ENCODE results near the gene RHAG. TPM values are rescaled to one million over a fixed set of nuclear protein-coding genes. Genes with fewer than 3 reads are reported as not detected.
"Not testable (repeated sequence)": the region's sequence is repeated elsewhere in the genome, so short reads cannot be mapped to it uniquely, and the experiment has no call there.

RHAG gene
- total RNA-seq, 1 experiment from 2014 or later: not detected

GRCh38 chr6:49609285-49609684 lies 27.4 kb downstream of the RHAG start:
- Mint-ChIP-seq H3K4me3 (ENCODE audit: low read depth, unreplicated experiment) (no peak overlapping the region), H3K9me3 (ENCODE audit: low read depth, unreplicated experiment) (no peaks in the 10 kb centered on the region), H3K27me3 (ENCODE audit: unreplicated experiment) (no peaks in the 10 kb centered on the region), H3K36me3 (ENCODE audit: insufficient read depth, unreplicated experiment) (no peaks in the 10 kb centered on the region), H3K27ac (ENCODE audit: unreplicated experiment) (no peak overlapping the region), H3K4me1 (ENCODE audit: low read depth, unreplicated experiment) (peaks cover 11% of the 10 kb centered on the region)
- intact Hi-C loops (cut with micrococcal nuclease; ENCODE audit: unreplicated experiment): loop anchor here (5.0 kb wide), 1 partner anchor 147 kb away; the partner anchor contains the start of genes CENPQ and MMUT
- no peak for DNase-seq
- CTCF ChIA-PET: interaction anchor here (5.1 kb wide), 1 partner anchor 77 kb away, joined by 26 read pairs; no protein-coding TSS in a partner anchor
- no TSS peak for BruUV-seq (replicated peaks)
- TF ChIP-seq CTCF (IDR thresholded peaks at IDR 0.05; ENCODE audit: unreplicated experiment): no peak

- not testable (repeated sequence) for H3K9me3 Mint-ChIP-seq (ENCODE audit: low read depth, unreplicated experiment); H3K27ac Mint-ChIP-seq (ENCODE audit: unreplicated experiment); H3K4me3 Mint-ChIP-seq (ENCODE audit: low read depth, unreplicated experiment); DNase-seq; BruUV-seq (replicated peaks); H3K27me3 Mint-ChIP-seq (ENCODE audit: unreplicated experiment); H3K36me3 Mint-ChIP-seq (ENCODE audit: insufficient read depth, unreplicated experiment)
- peaks cover 11% of the 10 kb centered on the region for H3K4me1 Mint-ChIP-seq (ENCODE audit: low read depth, unreplicated experiment)
- CTCF ChIA-PET: interaction anchor here (0.7 to 5.1 kb wide), 2 partner anchors 15 to 76 kb away, joined by 3 to 26 read pairs; no protein-coding TSS in a partner anchor
- intact Hi-C loops (cut with micrococcal nuclease; ENCODE audit: unreplicated experiment): loop anchor here (5.0 kb wide), 1 partner anchor 146 kb away; the partner anchor contains the start of genes CENPQ and MMUT
These were observed 28.4 kb downstream of the RHAG start for GRCh38 chr6:49608275-49608674.

GRCh38 chr6:49607391-49607982 lies 29.2 kb downstream of the RHAG start:
- peaks cover 2% of the 10 kb centered on the region for H3K9me3 Mint-ChIP-seq (ENCODE audit: low read depth, unreplicated experiment)
- H3K27ac Mint-ChIP-seq (ENCODE audit: unreplicated experiment): no peak overlapping the region
- H3K4me3 Mint-ChIP-seq (ENCODE audit: low read depth, unreplicated experiment): no peak overlapping the region
- TF ChIP-seq CTCF (IDR thresholded peaks at IDR 0.05; ENCODE audit: unreplicated experiment): no peak
- peaks cover 11% of the 10 kb centered on the region for H3K4me1 Mint-ChIP-seq (ENCODE audit: low read depth, unreplicated experiment)
- no peak for DNase-seq
- no peaks in the 10 kb centered on the region for H3K36me3 Mint-ChIP-seq (ENCODE audit: insufficient read depth, unreplicated experiment)
- intact Hi-C loops (cut with micrococcal nuclease; ENCODE audit: unreplicated experiment): loop anchor here (1.0 to 5.0 kb wide), 2 partner anchors 75 to 145 kb away; partner anchors contain the start of genes CENPQ and MMUT
- CTCF ChIA-PET: interaction anchor here (0.7 to 5.1 kb wide), 3 partner anchors 16 to 75 kb away, joined by 3 to 26 read pairs (median 7); partner anchors contain the start of gene C6orf141
- no peaks in the 10 kb centered on the region for H3K27me3 Mint-ChIP-seq (ENCODE audit: unreplicated experiment)
- no TSS peak for BruUV-seq (replicated peaks)

- H3K27ac Mint-ChIP-seq (ENCODE audit: unreplicated experiment): no peak overlapping the region
- CTCF ChIA-PET: interaction anchor here (1.1 to 5.1 kb wide), 3 partner anchors 37 to 75 kb away, joined by 3 to 26 read pairs (median 7); partner anchors contain the start of gene C6orf141
- H3K4me3 Mint-ChIP-seq (ENCODE audit: low read depth, unreplicated experiment): no peak overlapping the region
- no peaks in the 10 kb centered on the region for H3K36me3 Mint-ChIP-seq (ENCODE audit: insufficient read depth, unreplicated experiment)
- no peaks in the 10 kb centered on the region for H3K27me3 Mint-ChIP-seq (ENCODE audit: unreplicated experiment)
- peak; percentile 42 for DNase-seq
- BruUV-seq (replicated peaks): no TSS peak
- H3K9me3 Mint-ChIP-seq (ENCODE audit: low read depth, unreplicated experiment): peaks cover 2% of the 10 kb centered on the region
- intact Hi-C loops (cut with micrococcal nuclease; ENCODE audit: unreplicated experiment): loop anchor here (1.0 to 5.0 kb wide), 2 partner anchors 75 to 145 kb away; partner anchors contain the start of genes CENPQ and MMUT
- H3K4me1 Mint-ChIP-seq (ENCODE audit: low read depth, unreplicated experiment): peaks cover 11% of the 10 kb centered on the region
- peak; percentile 77 for TF ChIP-seq CTCF (IDR thresholded peaks at IDR 0.05; ENCODE audit: unreplicated experiment)
These were observed 29.8 kb downstream of the RHAG start for GRCh38 chr6:49606721-49607390.

GRCh38 chr6:49604080-49604479 lies 32.6 kb downstream of the RHAG start:
- H3K36me3 Mint-ChIP-seq (ENCODE audit: insufficient read depth, unreplicated experiment); DNase-seq; CTCF ChIA-PET; intact Hi-C loops (cut with micrococcal nuclease; ENCODE audit: unreplicated experiment); H3K27me3 Mint-ChIP-seq (ENCODE audit: unreplicated experiment); H3K9me3 Mint-ChIP-seq (ENCODE audit: low read depth, unreplicated experiment); BruUV-seq (replicated peaks); H3K4me3 Mint-ChIP-seq (ENCODE audit: low read depth, unreplicated experiment); H3K27ac Mint-ChIP-seq (ENCODE audit: unreplicated experiment); H3K4me1 Mint-ChIP-seq (ENCODE audit: low read depth, unreplicated experiment): not testable (repeated sequence)

GRCh38 chr6:49587262-49587661 lies 49.4 kb downstream of the RHAG start:
- intact Hi-C loops (cut with micrococcal nuclease; ENCODE audit: unreplicated experiment); BruUV-seq (replicated peaks); CTCF ChIA-PET; H3K4me3 Mint-ChIP-seq (ENCODE audit: low read depth, unreplicated experiment); DNase-seq; H3K36me3 Mint-ChIP-seq (ENCODE audit: insufficient read depth, unreplicated experiment); H3K27ac Mint-ChIP-seq (ENCODE audit: unreplicated experiment); H3K9me3 Mint-ChIP-seq (ENCODE audit: low read depth, unreplicated experiment); H3K4me1 Mint-ChIP-seq (ENCODE audit: low read depth, unreplicated experiment); H3K27me3 Mint-ChIP-seq (ENCODE audit: unreplicated experiment): not testable (repeated sequence)

All from Calu3 (cell line).